Measurements from ENCODE around the gene ATP2A2. TPM values are rescaled to one million over a fixed set of nuclear protein-coding genes. Genes with fewer than 3 reads are reported as not detected.
"Not testable (repeated sequence)": the region's sequence is repeated elsewhere in the genome, so short reads cannot be mapped to it uniquely, and the experiment has no call there.

The ATP2A2 gene
- total RNA-seq, 8 experiments from 2014 or later, result 83.0 to 240 (median 119) TPM

- WGBS, 10 experiments, result 20 to 100% (median 93%) methylated on average over 1 to 2 of the region's 2 CpGs; no CpG with 5 or more reads in 4 of the 10 experiments
- Histone ChIP-seq H3K4me3 (no peak overlapping the region), H3K27ac (no peak overlapping the region), H3K4me1 (replicated peaks in 1 of 2) (no peaks in the 10 kb centered on the region)
- in situ Hi-C loops (cut with MboI; ENCODE audit: low pct_unique_long_range_greater_than_20kb in 2 of 9, low sequenced_read_pairs in 9 of 9, unreplicated experiment in 9 of 9), result no loop called here
- ATAC-seq (replicated peaks in 6 of 8), result peak in 2 of 8 experiments; percentile 16 to 34
These were observed 92.4 kb downstream of the ATP2A2 start for GRCh38 chr12:110373425-110373824.

GRCh38 chr12:110373962-110374611 is 93.0 kb downstream of the ATP2A2 start:
- Histone ChIP-seq H3K4me3 (no peak overlapping the region), H3K27ac (no peak overlapping the region), H3K4me1 (replicated peaks in 1 of 2) (no peaks in the 10 kb centered on the region)
- no peak for ATAC-seq (replicated peaks in 6 of 8)
- in situ Hi-C loops (cut with MboI; ENCODE audit: low pct_unique_long_range_greater_than_20kb in 2 of 9, low sequenced_read_pairs in 9 of 9, unreplicated experiment in 9 of 9), result no loop called here
- 65 to 100% (median 91%) methylated on average over 1 to 5 of the region's 13 CpGs; no CpG with 5 or more reads in 2 of the 10 experiments for WGBS, 10 experiments

DNA sequence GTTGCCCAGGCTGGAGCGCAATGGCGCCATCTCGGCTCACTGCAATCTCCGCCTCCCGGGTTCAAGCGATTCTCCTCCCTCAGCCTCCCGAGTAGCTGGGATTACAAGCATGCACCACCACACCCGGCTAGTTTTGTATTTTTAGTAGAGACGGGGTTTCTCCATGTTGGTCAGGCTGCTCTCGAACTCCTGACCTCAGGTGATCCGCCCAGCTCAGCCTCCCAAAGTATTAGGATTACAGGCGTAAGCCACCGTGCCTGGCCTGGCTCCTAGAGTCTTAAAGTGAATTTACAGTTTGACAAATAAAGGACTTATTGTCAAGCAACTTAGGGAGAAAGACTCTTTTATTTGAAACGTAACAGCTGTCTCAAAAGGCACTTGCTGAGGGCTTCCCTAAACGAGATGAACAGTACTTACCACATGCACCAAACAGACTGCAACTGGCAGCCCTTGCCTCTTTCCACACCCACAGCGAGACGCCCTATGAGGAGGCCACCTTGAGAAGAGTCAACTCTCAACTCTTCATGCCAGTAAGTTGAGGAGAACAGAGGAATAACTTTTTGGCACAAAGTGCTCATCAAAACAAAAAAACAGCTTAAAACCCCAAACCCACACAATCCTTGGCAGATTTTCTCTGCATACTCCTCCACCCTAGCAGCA is 97.2 kb downstream of the ATP2A2 start:
- H3K27ac ChIP-seq; ATAC-seq (replicated peaks in 6 of 8); in situ Hi-C loops (cut with MboI; ENCODE audit: low pct_unique_long_range_greater_than_20kb in 2 of 9, low sequenced_read_pairs in 9 of 9, unreplicated experiment in 9 of 9); H3K4me3 ChIP-seq; H3K4me1 ChIP-seq (replicated peaks in 1 of 2): not testable (repeated sequence)
- 86 to 100% (median 95%) methylated on average over 3 to 16 of the region's 17 CpGs; no CpG with 5 or more reads in 4 of the 10 experiments for WGBS, 10 experiments

DNA sequence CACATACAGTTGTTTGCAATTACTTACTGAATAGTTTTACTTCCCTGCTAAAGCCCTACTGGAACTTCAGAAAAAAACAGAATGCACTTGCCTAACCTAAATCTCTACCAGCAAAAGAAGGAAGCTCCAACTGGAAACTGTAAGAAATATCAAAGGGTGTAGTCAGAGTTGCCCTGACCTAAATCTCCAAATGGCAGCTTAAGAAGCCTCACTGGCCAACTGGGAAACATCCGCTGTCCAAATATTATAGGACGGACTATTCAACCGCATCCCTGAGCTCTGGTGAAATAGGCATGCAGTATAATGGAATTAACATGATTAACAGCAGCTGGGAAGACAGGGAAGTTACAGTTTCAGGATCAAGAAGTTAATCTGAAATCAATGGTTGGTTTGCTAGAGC is 98.2 kb downstream of the ATP2A2 start:
- Histone ChIP-seq H3K4me3 (no peak overlapping the region), H3K27ac (no peak overlapping the region), H3K4me1 (replicated peaks in 1 of 2) (no peaks in the 10 kb centered on the region)
- WGBS, 10 experiments, result 60 to 100% (median 96%) methylated on average over 1 to 3 of the region's 3 CpGs; no CpG with 5 or more reads in 4 of the 10 experiments
- in situ Hi-C loops (cut with MboI; ENCODE audit: low pct_unique_long_range_greater_than_20kb in 2 of 9, low sequenced_read_pairs in 9 of 9, unreplicated experiment in 9 of 9), result no loop called here
- no peak for ATAC-seq (replicated peaks in 6 of 8)

- no peak for ATAC-seq (replicated peaks in 6 of 8)
- Histone ChIP-seq H3K4me3 (no peak overlapping the region), H3K4me1 (replicated peaks in 1 of 2) (no peaks in the 10 kb centered on the region), H3K27ac (no peak overlapping the region)
- WGBS, 10 experiments, result 0 to 100% (median 78%) methylated on average over 1 to 2 of the region's 2 CpGs; no CpG with 5 or more reads in 1 of the 10 experiments
- in situ Hi-C loops (cut with MboI; ENCODE audit: low pct_unique_long_range_greater_than_20kb in 2 of 9, low sequenced_read_pairs in 9 of 9, unreplicated experiment in 9 of 9), result no loop called here
These were observed 98.6 kb downstream of the ATP2A2 start for GRCh38 chr12:110379631-110380030.

GRCh38 chr12:110382683-110383082 is 101.6 kb downstream of the ATP2A2 start:
- Histone ChIP-seq H3K4me3 (no peak overlapping the region), H3K27ac (no peak overlapping the region), H3K4me1 (replicated peaks in 1 of 2) (no peaks in the 10 kb centered on the region)
- 93 to 100% (median 100%) methylated on average over 1 to 4 of the region's 4 CpGs; no CpG with 5 or more reads in 4 of the 10 experiments for WGBS, 10 experiments
- ATAC-seq (replicated peaks in 6 of 8), result no peak
- in situ Hi-C loops (cut with MboI; ENCODE audit: low pct_unique_long_range_greater_than_20kb in 2 of 9, low sequenced_read_pairs in 9 of 9, unreplicated experiment in 9 of 9), result no loop called here

Other genes starting within 250 kb of the ATP2A2 start
- 10 to 100 TPM; 14.3 to 78.8 (median 43.8) TPM for gene C12orf76, start 232.7 kb upstream of the ATP2A2 start, total RNA-seq
- gene IFT81, start 156.9 kb upstream of the ATP2A2 start, total RNA-seq, result 10 to 100 TPM in 7 of 8 experiments, 1 to 10 TPM in 1; 5.3 to 51.5 (median 33.7) TPM
- gene ANAPC7, start 122.5 kb downstream of the ATP2A2 start, total RNA-seq, result 10 to 100 TPM; 30.1 to 85.6 (median 39.0) TPM
- gene ARPC3, start 169.1 kb downstream of the ATP2A2 start, total RNA-seq, result 100 to 1,000 TPM; 196 to 324 (median 263) TPM
- gene GPN3, start 187.0 kb downstream of the ATP2A2 start, total RNA-seq, result 10 to 100 TPM; 16.6 to 25.1 (median 20.9) TPM
- gene FAM216A, start 187.6 kb downstream of the ATP2A2 start, total RNA-seq, result 10 to 100 TPM; 23.0 to 48.7 (median 36.2) TPM
- 100 to 1,000 TPM in 1 of 8 experiments, 10 to 100 TPM in 7; 54.2 to 110 (median 83.7) TPM for gene VPS29, start 220.9 kb downstream of the ATP2A2 start, total RNA-seq
- gene RAD9B, start 221.1 kb downstream of the ATP2A2 start, total RNA-seq, result 1 to 10 TPM in 1 of 8 experiments, under 1 TPM in 7; 0.18 to 1.0 (median 0.45) TPM

Measured in motor neuron (in vitro differentiated cells).